K562 (cell line): ENCODE results near the gene PXK.
A peak's percentile ranks its signal among the peaks of the same experiment; 100 is the strongest.

Experiments used
- ATF3 ChIP-seq, 2 experiments: fragments of 450-650 bp in 1 of 2; sonication (generic) in 1 of 2; formaldehyde crosslinking in 1 of 2; IDR thresholded peaks in 1 of 2; conservative IDR thresholded peaks in 1 of 2; 2 replicates each; pipeline versions ENCODE4 v1.6.1 to v1.8.1; 2016 to 2023; ENCODE audit warnings: mild to moderate bottlenecking in 2 of 2, moderate library complexity in 2 of 2, inconsistent platforms in 1 of 2, missing genetic modification reagents in 1 of 2
- CTCF ChIP-seq, 3 experiments: IDR thresholded peaks in 2 of 3; conservative IDR thresholded peaks in 1 of 3; 2 replicates each; pipeline ENCODE4 v1.5.1; 2011 to 2012; ENCODE audit warnings: low read length in 3 of 3, mild to moderate bottlenecking in 3 of 3, control low read depth in 2 of 3, improper control_type of control experiment in 1 of 3, inconsistent platforms in 1 of 3, low read depth in 1 of 3, mixed read lengths in 1 of 3, moderate library complexity in 1 of 3; ENCODE audit not compliant: insufficient read depth in 2 of 3
- ELF1 ChIP-seq: fragments of 200-800 bp; sonication (Bioruptor generic); IDR thresholded peaks from 2 replicates; pipeline ENCODE4 v1.6.1; 2016; ENCODE audit warnings: missing genetic modification characterization, missing compliant biosample characterization
- POLR2A ChIP-seq: fragments of 450-650 bp; conservative IDR thresholded peaks from 2 replicates; pipeline ENCODE4 v1.6.1; 2016
- POLR2AphosphoS5 ChIP-seq: IDR thresholded peaks from 2 replicates; pipeline ENCODE4 v1.6.1; 2011; ENCODE audit warnings: mild to moderate bottlenecking, low read depth, low read length, moderate library complexity; ENCODE audit not compliant: control insufficient read depth, insufficient read depth
- SMARCA5 ChIP-seq: fragments of 450-650 bp; IDR thresholded peaks from 2 replicates; pipeline ENCODE4 v1.6.1; 2016
- XRCC5 ChIP-seq: fragments of 200-400 bp; formaldehyde crosslinking; IDR thresholded peaks from 2 replicates; pipeline ENCODE4 v1.6.1; 2017; ENCODE audit warnings: low read depth, mild to moderate bottlenecking, low read length
- ZC3H8 ChIP-seq: fragments of 450-650 bp; IDR thresholded peaks from 2 replicates; pipeline ENCODE4 v1.6.1; 2017
- ZHX1 ChIP-seq: fragments of 150-350 bp; conservative IDR thresholded peaks from 2 replicates; pipeline ENCODE4 v1.6.1; 2014; ENCODE audit warnings: low read length
- ZNF133 ChIP-seq: fragments of 250-450 bp; sonication (Bioruptor Pico); IDR thresholded peaks from 2 replicates; pipeline ENCODE4 v1.4.0; 2020; ENCODE audit warnings: mild to moderate bottlenecking
- ZNF384 ChIP-seq: IDR thresholded peaks from 2 replicates; pipeline ENCODE4 v1.6.1; 2012; ENCODE audit warnings: low read depth, low read length, improper control_type of control experiment

- TF ChIP-seq ELF1 (tag) (no peak), CTCF (IDR thresholded peaks at IDR 0.05 in 2 of 3, conservative IDR thresholded peaks at IDR 0.05 in 1 of 3; ENCODE audit: insufficient read depth in 2 of 3, low read depth in 1 of 3, low read length in 3 of 3) (no peak), ZC3H8 (no peak), POLR2A (no peak), ZHX1 (no peak), XRCC5 (no peak), ZNF133 (no peak), SMARCA5 (no peak), POLR2AphosphoS5 (no peak), ZNF384 (no peak), ATF3 (IDR thresholded peaks at IDR 0.05) (peak; percentile 46), ATF3 (CRISPR knock-in tag; conservative IDR thresholded peaks at IDR 0.05) (no peak)
Observed at GRCh38 chr3:58404396-58404795, 71.7 kb downstream of the PXK start.
